GM20431 (cell line): ENCODE measurements around the gene ING2.

ENCODE experiments used
- in situ Hi-C: fragments of 300-500 bp; cut with MseI, MboI; formaldehyde crosslinking; loops from one replicate; pipeline ENCODE4 v1.15.0; 2020; ENCODE audit warnings: low sequenced_read_pairs; ENCODE audit not compliant: unreplicated experiment

Gene ING2

DNA sequence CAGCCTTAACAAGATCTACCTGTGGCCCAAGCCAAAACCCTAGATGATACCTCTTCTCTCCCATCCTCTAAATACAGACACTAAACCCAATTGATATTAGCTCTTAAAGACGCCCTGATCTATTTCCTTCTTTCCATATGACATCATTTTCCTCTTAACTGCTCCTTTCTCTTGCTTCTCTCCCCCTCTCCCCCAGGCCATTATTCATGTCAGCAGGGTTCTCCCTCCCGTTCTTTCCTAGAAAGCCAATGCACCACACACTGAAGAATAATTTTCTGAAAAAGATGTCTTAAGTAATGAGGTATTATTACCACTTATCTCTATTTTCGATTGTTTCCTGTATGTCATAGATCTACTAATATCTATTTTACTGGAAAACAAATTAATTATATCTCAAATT, 9.7 kb upstream of the ING2 start:
- in situ Hi-C loops = no loop called here

DNA sequence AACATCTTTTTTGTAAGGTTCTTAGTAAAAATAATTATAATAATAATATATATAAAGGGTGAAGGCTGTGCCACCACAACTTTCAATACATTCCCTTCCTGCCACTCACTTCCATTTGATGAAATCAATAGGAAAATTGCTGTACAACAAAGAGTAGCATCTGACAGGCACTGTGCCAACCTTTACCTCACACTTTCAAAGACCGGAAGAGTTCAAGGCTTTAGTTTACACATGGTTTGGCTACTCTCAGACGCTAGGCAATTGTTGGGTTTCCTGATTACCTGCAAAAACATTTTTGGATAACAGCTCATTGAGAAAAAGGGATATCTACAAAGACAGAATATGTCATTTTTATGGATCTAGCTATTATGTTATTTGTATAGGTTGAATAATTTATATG, 5.5 kb upstream of the ING2 start:
- in situ Hi-C loops = no loop called here

DNA sequence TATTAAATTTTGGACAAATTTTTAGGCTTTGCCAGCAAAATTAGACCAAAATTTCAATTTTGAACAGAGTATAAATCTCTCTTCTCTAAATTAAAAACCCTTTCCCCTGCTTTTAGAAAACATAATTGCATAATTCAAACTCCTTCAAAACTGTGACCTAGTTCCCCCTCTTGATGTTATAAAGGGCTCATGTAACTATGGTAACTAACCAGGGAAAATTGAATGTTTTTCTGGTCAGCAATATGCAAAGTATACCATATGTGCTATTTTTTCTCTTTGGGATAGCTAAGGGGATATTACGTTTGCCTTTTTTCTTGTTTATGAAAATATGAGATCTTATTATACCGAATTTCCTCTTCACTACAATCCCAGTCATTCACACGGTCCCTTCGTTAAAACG, 5.1 kb upstream of the ING2 start:
- in situ Hi-C loops = no loop called here

DNA sequence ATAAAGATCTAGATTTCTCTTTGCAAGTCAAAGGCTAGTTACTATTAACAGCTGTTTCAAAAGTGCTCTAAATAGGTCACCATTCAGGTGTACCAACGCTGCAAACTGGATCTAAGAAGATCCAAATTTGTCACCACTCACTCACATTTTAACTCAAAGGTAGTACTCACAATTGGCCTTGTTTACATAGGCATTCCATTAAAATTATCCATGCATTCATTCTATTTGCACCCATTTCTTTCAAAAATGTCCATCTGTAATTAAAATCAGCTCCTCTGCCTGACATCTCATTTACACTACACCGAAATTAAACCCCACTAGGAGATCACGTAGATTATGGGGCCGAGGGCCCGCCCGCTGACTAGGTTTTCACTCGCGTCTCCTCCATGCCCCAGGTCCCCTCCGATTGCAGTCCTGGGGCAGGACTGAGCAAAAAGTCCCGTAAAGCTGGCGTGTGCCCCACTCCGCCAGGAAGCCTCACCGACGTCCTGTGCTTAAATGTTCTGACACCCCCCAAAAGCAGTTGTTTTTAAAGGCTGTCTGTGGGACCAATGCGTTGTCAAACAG, 1.3 kb upstream of the ING2 start:
- in situ Hi-C loops = no loop called here

DNA sequence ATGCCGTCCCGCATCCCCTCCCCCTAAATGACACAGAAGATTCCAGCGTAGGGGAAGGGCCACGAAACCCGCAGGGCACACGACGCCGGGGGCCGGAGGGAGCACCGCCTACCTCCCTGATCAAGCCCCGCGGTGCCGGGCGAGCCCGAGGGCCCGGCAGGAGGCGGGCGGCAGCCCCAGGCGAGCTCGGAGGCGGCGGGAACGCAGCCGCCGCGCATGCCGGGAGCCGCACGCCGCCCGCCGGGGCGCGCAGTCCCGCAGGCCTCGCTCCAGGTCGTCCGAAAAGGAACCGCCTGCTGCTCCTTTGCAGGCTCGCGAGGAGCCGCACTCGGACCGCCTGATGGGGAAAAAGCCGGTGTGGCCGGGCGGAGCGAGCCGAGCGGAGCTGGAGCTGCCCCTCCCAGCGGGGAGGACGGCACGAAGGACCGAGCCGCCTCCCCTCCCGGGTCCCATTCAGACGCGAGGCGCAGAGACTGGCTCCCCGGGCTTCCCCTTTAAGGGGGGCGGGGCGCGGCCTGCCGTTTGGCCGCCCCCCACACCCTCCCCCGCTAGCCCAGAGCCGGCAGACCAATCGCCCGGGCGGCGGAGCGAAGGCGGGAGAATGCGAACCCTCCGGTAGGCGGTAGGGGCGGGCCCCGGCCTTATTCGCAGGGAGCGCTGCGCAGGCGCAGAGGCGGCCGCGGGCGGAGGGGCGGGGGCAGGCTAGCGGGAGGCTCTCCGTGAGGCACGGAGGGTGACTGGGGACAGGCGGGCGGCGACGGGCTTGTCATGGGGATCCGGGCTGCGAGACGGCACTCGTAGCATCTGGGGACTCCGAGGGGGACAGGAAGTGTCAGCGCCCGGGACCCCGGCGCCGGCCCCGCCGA, 561 bp upstream of the ING2 start:
- in situ Hi-C loops = no loop called here

DNA sequence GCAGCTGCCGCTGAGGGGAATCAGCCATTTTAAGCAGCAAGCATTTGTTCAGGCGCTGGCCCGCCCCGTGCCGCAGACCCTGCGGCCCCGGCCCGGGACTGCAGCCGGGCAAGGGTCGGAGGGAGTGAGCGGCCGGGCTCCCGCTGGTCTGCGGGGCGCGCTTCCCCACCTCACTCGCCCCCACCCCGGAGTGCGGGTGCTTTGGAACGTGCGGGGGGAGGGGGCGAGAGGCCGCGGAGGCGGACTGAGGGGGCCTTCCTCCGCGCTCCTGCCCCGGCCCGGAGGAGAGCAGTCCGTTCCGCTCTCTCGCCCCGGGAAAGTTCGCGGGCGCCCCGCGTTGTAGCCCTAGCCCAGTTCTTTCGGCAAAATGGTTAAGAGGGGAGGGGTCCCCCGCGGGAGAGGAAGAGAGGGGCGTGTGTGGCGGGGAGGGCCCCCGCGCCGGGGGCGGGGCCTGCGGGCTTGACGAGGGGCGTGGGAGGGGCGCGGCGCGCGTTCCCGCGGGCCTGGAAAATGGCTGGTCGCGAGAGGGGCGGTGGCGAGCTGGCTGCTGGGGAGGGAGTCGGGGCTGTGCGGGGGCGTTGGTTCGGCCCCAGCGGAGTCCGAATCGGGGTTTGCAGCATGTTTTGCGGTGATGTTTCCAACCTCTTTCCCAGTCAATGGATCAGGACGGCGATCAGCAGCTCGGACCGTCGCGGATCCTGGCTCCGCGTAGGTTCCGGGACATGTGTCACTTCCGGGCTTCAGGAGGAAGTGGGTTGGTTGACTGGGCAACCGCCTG, 942 bp downstream of the ING2 start:
- in situ Hi-C loops = no loop called here

DNA sequence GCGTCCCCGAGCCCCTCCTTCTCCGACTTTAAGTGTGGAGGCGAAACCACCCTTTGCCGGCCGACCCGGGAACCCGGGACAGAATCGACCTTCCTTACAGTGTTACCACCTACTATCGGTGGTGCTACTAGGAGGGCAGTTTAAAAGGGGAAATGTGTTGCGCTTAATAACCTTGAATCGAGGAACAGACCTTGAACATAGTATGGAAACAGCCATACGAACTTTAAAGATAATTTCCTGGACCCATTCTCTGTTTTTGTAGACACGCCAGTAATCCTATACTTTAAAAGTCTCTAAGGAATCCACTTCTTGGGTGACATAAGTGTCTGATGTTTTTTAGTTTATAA, 1.5 kb downstream of the ING2 start:
- in situ Hi-C loops = no loop called here

DNA sequence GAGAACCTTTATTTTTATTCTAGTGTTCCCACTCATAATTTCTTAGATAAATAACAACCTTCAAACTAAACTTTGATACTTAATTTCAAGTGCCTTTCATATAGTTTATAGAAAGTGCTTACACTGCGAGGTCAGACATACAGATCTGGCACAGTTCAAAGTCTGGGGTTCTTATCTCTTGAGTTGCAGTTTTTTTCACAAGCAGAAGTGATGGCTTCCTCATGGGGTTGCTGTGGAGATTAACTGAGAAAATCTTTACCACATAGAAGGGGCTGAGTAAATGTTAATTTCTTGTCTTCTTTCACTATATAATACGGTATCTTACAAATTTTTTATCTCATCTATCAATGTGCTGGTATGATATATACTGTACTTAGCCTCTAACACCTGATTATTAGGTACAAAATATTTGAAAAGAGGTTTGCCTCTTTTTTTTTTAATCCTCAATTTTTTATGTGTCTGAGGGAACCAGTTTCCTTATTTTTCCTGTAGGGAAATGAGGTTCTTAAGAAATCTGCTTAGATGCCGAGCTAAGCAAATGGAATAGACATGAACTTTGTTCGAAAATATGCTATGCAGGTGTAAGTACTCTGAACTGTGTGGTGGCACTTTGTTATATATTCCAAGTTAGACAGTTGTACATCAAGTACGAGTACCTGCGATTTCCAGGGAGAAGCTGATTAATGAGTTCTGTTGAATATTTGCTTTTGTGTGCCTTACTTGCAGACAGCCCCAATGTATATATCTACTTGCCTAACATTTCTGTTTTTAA, 3.3 kb downstream of the ING2 start:
- in situ Hi-C loops = no loop called here

DNA sequence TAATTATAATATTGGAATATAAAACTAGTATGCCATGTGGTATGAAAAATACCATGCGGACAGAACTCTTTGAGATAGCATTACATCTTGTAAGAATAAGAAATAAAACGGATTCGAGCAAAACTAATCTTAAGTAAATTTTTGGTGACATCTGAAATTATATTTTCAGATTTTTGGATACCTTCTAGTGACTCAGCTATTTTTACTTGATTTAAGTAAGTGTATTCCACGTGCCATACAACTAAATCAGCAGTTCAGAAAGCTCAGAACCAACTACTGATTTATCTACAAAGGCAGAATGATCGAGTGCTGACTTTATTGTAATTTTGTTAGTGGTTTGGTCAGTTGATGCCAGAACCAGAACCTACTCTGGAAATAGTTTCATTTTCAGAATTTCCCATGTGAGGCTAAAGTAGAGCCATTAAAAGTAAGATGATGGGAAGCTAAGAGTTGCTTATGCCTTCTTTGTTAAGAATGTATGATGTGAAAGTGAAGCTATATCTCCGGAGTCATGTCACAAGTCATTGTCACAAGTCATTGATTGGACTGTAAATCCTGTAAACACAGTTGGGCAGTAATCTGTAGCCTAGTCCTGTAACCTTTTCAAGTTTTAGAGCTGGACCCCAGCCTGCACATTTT, 4.0 kb downstream of the ING2 start:
- in situ Hi-C loops = no loop called here

DNA sequence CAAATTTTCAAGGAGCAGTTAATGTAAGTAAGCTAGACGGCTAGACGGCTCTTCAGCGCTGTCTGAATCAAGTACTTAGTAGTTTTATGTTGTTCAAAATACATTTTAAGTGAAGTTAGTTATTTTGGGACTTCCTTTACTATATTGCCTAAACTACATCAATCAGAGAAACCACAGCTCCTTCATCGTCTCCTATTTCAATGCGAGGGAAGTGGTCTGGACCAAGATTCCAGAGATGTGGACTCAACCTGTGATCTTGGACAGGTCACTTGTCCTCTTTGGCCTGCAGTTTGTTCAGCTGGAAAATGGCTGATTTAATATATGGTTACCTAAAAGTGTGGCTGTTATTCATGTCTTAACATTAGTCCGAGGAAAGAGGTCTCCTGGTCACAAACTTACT, 10.6 kb downstream of the ING2 start:
- in situ Hi-C loops = no loop called here

DNA sequence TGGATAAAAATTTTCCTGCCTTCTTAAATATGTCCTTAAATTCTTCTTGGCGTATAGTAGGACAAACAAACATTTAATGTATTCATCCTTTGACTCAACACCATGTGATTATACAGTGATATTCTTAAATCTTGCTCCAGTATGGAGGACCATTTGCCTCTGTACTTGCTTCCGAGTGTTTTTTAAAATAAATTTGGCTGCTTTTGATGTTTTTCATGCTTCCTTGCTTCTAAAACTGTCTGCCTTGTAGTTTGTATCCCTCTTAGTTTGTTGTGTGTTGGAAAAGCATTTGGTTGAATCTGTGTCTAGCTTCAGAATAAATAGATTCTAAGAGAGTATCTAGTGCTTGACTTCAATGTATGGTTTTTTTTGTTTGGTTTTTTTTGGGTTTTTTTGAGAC, 12.3 kb downstream of the ING2 start:
- in situ Hi-C loops = no loop called here

DNA sequence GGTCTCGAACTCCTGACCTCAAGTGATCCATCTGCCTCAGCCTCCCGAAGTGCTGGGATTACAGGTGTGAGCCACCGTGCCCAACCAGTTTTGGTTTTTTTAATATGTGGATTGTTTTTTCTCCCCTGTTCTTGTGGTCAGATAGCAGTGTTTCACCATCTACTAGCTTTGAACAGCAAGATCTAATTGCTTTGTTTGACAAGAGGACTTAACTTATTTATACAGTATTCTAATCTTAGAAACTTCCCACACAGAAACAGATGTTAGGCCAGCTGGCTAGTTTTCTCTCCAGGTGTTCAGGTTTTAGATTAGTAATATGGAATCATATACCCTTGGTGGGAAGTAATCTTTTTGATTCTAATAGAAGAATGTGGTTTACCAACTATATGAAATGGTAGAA, 12.9 kb downstream of the ING2 start:
- in situ Hi-C loops = no loop called here

DNA sequence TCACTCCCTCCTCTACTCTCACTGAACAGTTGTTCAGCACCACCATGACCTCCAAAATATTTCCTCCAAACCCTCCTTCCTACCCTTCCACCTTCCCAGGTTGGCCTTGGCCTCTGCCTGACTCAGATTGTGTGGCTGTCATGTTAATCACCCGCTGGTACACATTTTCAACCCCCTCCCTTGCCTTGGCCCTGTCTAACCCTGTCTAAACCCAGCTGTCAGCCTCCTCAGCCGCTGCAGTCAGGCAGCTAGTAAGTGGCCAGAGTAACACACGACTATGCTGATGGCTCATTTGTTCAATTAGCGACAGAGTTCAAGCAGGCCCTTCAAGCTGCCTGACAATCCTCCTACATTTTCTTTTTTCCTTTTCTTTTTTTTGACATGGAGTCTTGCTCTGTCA, 18.0 kb downstream of the ING2 start:
- in situ Hi-C loops = no loop called here

DNA sequence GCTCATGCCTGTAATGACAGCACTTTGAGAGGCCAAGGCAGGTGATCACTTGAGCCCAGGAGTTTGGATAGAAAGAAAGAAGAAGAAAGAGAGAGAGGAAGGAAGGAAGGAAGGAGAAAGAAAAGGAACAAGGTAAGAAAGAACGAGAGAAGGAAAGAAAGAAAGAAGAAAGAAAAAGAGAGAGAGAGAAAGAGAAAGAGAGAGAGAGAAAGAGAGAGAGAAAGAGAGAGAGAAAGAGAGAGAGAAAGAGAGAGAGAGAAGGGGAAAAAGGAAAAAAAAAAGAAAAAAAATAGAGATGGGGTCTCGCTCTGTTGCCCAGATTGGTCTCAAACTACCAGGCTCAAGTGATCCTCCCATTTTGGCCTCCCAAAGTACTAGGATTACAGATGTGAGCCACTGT, 22.5 kb downstream of the ING2 start:
- in situ Hi-C loops = no loop called here

DNA sequence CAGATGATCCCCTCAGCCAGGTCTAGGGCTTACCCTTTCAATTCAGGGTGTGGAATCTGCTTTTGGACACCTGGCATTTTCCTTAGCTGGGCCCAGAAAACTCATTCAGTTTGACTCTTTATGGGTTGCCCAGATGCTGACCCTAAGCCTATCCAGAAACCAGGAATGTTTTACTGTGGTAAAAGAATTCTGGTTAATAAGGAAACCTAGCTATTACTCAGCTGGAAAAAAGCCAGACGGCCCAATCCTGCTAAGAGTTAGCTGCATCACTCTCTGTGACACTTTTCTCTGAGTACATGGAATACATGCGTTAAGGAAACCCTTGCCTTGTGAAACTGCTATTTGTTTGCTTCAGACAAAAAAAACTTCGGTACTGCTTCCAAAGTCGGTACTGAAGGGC, 28.0 kb downstream of the ING2 start:
- in situ Hi-C loops = no loop called here

DNA sequence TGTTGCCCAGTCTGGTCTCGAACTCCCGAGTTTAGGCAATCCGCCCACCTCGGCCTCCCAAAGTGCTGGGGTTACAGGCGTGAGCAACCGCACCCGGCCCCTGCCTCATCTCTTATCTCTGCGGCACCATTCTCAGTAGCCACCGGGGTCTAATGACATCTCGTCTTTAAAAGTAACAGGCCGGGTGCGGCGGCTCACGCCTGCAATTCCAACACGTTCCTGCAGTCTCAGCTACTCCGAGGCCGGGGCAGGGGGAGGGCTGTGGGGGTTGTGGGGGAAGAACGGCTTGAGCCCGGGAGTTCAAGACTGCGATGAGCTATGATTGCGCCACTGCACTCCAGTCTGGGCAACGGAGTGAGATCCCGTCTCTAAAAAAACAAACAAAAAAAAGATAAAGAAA, 28.8 kb downstream of the ING2 start:
- in situ Hi-C loops = no loop called here

DNA sequence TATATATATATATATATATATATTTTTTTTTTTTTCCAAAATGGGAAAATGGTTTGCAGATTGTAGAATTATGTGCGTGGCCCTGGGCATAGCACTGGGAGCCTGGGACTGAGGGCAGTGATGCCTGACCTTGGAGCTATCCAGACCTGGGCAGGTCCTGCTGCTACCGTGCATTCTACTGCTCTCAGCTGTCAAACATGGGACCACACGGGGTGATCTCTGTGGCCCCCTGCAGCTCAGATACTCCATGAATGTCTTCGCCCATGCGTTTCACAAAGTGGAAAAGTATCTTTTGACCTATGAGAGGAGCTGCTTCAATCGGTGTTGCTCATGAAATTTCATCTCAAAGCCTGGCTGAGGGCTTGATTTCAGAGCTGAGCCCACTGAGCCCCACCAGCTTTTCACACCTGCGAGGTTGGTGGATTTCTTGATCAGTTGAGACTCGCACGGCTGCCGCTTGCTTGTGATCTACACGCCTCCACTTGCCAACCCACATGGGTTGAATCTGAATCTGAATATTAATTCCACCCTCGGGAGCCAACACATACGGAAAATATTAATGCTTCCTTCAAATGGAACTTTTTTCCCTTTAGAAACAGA, 35.7 kb downstream of the ING2 start:
- in situ Hi-C loops = no loop called here

DNA sequence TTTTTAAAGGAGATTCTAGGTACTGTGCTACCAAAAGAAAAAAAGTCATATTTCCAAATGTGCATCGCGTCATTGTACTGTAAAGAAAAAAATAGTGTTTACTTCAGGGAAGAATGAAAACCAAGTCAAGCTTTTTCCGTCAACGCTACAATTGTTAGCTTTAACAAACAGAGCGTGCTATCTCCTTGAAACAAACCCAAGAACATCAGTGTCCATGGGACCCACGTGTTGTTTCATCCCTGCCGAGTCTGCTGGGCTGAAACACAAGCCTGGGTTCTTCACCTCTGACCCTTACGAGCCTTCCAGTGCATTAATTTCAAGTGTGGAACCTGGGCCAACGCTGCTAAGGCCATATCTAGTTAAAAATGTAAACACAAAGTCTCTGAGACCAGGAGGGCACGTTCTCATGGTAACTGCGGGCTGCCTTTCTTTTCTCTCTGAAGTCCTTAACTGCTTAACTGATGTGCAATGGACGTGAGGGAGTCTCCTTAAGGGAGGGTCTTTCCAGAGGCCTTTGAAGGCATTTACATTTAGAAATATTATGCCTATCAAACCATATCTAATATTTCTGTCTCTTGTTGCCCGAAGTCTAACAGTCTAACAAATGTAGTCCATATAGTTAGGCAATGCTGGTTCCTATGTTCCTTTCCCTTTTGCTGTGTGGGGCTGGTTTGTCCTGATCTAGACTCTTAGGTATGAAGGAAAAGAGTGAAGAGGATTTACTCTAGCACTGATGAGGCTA, 36.3 kb downstream of the ING2 start:
- in situ Hi-C loops = no loop called here

DNA sequence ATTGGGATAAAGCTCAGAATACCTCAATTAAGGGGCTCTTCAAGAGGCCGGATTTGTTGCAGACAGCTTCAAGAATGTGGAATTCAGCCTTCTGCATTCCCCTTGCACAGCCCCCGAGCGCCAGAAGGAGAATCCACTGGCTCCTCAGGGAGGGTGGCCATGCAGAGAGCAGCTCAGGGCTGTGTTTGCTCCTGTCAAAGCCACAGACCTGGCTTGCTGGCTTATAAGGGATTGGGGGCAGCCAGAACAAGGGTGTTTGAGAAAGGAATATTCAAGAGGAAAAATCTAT, 36.8 kb downstream of the ING2 start:
- in situ Hi-C loops = no loop called here
